Hematopoietic multipotent progenitor cell treated with erythropoietin and hydrocortisone succinate and interleukin-3 and kit ligand, for 8 days (in vitro differentiated cells): ENCODE results near the gene RAI1.

Source experiments
- DNase-seq: peaks from one replicate; pipeline ENCODE4 v3.0.0-alpha.2; 2015

Gene RAI1

GRCh38 chr17:17736205-17737183 lies 55.2 kb downstream of the RAI1 start:
- DNase-seq: no peak

- DNase-seq: no peak
These were observed 57.0 kb downstream of the RAI1 start for GRCh38 chr17:17737961-17738894.

GRCh38 chr17:17738901-17739300 lies 57.6 kb downstream of the RAI1 start:
- DNase-seq: no peak

- no peak for DNase-seq
These were observed 58.3 kb downstream of the RAI1 start for GRCh38 chr17:17739388-17740066.

- DNase-seq: no peak
These were observed 59.5 kb downstream of the RAI1 start for GRCh38 chr17:17740615-17741348.

GRCh38 chr17:17741349-17742023 lies 60.2 kb downstream of the RAI1 start:
- DNase-seq: no peak

GRCh38 chr17:17742133-17742621 lies 60.9 kb downstream of the RAI1 start:
- no peak for DNase-seq

GRCh38 chr17:17742688-17743390 lies 61.6 kb downstream of the RAI1 start:
- no peak for DNase-seq

- no peak for DNase-seq
These were observed 62.3 kb downstream of the RAI1 start for GRCh38 chr17:17743391-17744112.

GRCh38 chr17:17744116-17744515 lies 62.9 kb downstream of the RAI1 start:
- no peak for DNase-seq

- no peak for DNase-seq
These were observed 64.5 kb downstream of the RAI1 start for GRCh38 chr17:17745476-17746455.

- DNase-seq: no peak
These were observed 66.9 kb downstream of the RAI1 start for GRCh38 chr17:17748179-17748578.

- DNase-seq: no peak
These were observed 67.3 kb downstream of the RAI1 start for GRCh38 chr17:17748604-17749003.

GRCh38 chr17:17749025-17749772 lies 67.9 kb downstream of the RAI1 start:
- DNase-seq: no peak

- peak; percentile 83 for DNase-seq
These were observed 68.7 kb downstream of the RAI1 start for GRCh38 chr17:17749921-17750320.

- DNase-seq: peak; percentile 81
These were observed 69.6 kb downstream of the RAI1 start for GRCh38 chr17:17750881-17751280.

GRCh38 chr17:17751489-17752088 lies 70.3 kb downstream of the RAI1 start:
- peak; percentile 82 for DNase-seq
